Fibroblast of lung (primary cell): ENCODE results near the gene RUSC2.

Source experiments
- CTCF ChIP-seq, 2 donors: IDR thresholded peaks in 1 of 2; conservative IDR thresholded peaks in 1 of 2; 1 replicate in 1 of 2; 2 replicates in 1 of 2; pipeline ENCODE4 v1.5.1; 2011 to 2012; ENCODE audit warnings: low read length in 2 of 2, control low read depth in 1 of 2, inconsistent platforms in 1 of 2, low read depth in 1 of 2, mild to moderate bottlenecking in 1 of 2
- EZH2 ChIP-seq: IDR thresholded peaks from 2 replicates; pipeline ENCODE4 v1.5.1; 2012; ENCODE audit warnings: low read length, control low read depth, mild to moderate bottlenecking; ENCODE audit errors: missing control alignments

DNA sequence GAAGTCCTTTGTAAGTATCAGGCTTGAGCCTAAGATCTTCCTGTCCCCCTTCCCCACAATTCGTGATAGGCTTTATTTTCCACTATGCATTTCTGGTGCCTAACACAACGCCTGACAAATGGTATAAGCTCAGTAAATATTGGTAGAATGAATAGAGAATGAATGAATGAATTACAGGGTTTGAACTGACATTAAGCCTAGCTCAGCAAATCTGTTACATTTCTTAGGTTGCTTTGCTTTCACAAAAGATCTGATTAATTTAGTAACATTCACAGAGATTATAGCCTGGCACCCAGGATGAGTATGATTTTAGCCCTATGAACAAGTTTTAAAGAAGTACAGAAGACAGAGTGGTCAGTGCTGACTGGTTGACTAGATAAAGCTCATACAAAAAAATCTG, 16.4 kb downstream of the RUSC2 start:
- TF ChIP-seq CTCF (conservative IDR thresholded peaks at IDR 0.05 in 1 of 2, IDR thresholded peaks at IDR 0.05 in 1 of 2; ENCODE audit: low read depth in 1 of 2, low read length in 2 of 2) (no peak), EZH2 (no peak)
